Mucosa of gallbladder (tissue), 1 donor: ENCODE measurements around the gene TEN1. TPM values are rescaled to one million over a fixed set of nuclear protein-coding genes. Genes with fewer than 3 reads are reported as not detected.

ENCODE experiments used
- DNase-seq: peaks from one replicate; pipeline ENCODE4 v3.0.0-alpha.2; 2020; ENCODE audit warnings: low spot score
- total RNA-seq: library from RNA; stranded (reverse); gene quantifications from one replicate; pipeline ENCODE4 v1.2.1, GENCODE V29; 2021
- donor health status: DM: no; HTN: no; CAD: no.

TEN1 gene
- total RNA-seq, 1 donor from 2014 or later = 22.9 TPM

DNA sequence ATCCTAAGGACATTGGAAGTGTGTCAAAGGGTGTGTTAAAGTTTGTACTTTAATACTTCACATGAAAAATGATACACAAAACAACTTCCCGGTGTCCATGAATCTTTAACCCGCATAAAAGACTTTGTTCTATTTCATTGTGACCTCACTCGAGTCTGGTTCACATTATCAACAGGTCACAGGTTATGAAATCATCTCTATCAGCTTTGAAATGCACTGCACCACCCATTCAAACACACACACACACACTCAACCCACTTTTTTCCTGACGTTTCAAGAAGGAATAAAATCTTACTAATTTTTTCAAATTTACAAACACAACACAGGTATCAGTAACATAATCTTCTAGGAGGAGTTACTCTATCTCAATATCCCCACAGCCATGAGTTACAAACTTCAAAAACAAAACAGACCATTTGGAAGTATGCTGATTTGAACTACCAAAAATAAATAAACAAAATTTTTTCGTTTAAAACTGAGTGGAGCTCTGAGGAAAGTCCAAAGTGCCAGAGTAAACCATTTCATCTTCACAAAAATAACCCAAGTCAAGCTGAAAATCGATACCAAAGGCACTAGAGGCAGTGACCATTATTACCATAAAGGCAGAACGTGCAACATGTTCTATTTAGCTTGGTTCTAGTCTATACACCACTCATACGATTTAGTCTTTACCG is 2.7 kb upstream of the TEN1 start:
- DNase-seq = no peak

DNA sequence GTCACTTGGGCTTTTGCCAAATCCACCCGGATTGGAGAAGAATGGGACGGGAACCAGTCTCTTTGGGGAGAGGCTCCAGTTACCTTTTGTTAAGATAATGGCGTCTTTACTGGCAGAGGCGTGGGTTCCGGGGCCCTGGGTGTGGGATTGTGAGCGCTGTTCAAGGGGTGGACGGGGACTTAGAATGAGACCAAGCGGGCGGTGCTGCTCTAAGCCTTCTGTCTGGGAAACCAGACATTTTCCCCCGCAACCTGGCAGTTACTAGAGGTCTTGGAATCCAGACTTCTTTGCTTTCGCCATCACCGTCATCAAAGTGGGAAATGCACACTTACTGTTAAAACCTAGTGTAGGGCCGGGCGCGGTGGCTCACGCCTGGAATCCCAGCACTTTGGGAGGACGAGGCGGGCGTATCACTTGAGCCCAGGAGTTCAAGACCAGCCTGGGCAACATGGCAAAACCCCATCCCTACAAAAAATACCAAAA is 706 bp downstream of the TEN1 start:
- DNase-seq = no peak

DNA sequence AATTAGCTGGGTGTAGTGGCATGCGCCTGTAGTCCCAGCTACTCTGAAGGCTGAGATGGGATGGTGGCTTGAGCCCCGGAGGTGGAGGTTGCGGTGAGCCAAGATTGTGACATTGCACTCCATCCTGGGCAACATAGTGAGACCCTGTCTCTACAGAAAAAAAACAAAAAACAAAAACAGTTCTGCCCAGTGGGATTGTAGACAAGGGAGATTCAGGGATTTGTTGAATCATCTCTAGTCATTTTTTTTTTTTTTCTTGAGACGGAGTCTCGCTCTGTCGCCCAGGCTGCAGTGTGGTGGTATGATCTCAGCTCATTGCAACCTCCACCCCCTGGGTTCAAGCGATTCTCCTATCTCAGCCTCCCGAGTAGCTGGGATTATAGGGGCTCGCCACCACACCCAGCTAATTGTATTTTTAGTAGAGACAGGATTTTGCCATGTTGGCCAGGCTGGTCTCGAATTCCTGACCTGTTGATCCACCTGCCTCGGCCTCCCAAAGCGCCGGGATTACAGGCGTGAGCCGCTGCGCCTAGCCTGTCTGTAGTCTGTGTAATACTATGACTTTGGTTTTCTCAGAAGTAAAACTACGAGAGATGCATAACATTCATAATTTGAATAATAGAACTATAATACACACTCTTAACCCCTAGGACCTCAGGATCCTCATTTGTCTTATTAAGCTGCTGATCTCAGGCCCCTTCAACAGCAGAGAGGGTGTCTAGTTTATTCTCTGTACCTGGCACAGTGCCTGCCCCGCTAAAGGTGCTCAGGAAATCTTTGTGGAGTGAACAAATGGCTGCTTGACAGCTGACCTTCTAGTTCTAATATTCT is 1.4 kb downstream of the TEN1 start:
- DNase-seq = no peak

DNA sequence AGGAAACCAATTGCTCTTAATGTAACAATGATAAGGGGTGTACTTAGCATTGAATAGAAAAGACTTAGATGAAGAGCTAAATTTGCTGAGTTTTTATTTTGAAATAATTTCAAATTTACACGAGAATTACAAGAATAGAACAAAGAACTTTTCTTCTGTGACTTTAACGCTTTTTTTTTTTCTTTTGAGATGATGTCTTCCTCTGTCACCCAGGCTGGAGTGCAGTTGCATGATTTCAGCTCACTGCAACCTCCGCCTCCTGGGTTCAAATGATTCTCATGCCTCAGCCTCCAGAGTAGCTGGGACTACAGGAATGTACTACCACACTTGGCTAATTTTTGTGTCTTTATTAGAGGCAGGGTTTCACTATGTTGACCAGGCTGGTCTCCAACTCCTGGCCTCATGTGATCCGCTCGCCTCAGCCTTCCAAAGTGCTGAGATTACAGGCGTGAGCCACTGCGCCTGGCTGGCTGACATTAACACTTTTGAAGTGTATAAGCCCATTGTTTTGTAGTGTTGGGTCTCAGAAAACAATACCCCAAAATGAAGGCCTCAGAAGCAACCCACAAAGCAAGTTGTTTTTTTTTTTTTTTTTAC is 2.1 kb downstream of the TEN1 start:
- DNase-seq = no peak

DNA sequence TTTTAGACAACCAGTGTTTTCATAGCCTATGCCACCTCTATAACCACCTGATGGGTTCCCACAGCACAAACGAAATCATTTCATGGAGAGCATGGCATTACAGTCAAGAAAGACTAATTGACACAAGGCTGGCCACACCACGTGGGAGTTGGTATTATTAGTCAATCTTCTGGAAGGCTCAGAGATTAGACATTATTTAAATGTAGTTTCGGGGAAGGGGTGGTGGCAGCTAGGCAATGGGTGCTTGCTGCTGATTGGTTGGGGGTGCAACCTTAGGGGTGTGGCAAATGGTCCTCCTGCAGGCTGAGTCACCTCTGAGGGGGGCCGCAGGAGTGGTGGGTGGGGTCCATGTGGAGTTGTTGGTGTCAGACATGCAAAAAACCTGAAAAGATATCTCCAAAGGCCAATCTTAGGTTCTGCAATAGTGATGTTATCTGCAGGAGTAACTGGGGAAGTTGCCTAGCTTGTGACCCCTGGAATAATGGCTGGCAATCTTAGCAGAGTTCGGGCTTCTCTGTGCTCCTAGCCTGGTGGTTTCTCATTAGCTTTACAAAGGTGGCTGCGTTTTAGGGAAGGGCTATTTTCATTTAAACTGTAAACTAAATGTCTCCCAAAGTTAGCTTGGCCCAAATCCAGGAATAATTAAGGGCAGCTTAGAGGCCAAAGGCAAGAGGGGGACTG is 4.6 kb downstream of the TEN1 start:
- no peak for DNase-seq

DNA sequence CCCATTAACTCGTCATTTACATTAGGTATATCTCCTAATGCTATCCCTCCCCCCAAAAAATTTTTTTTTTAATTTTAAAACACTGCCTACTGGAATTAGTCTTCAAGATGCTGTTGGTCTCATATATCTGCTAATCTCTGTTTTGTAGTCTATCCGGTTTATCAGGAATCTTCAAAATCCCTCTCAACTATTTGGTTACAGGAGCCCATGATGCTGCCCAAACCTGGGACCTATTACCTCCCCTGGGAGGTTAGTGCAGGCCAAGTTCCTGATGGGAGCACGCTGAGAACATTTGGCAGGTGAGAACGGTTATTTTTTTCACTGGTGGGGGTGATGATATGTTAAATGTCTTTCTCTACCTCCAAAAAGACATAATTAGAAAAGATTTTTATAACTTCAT is 6.9 kb downstream of the TEN1 start:
- no peak for DNase-seq

DNA sequence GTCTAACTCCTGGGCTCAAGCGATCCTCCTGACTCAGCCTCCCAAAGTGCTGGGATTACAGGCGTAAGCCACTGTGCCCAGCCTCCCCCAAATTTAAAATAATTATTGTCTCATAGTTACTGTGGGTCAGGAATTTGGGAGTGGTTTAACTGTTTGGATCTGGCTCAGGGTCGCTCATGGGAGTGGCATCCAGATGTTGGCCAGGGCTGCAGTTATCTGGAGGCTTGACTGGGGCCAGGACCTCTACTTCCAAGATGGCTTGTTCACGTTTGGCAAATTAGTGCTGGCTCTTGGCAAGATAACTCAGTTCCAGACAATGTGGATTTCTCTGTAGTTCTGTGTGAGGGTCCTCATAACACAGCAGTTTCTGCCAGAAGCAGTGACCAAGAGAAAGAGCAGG is 8.0 kb downstream of the TEN1 start:
- no peak for DNase-seq

DNA sequence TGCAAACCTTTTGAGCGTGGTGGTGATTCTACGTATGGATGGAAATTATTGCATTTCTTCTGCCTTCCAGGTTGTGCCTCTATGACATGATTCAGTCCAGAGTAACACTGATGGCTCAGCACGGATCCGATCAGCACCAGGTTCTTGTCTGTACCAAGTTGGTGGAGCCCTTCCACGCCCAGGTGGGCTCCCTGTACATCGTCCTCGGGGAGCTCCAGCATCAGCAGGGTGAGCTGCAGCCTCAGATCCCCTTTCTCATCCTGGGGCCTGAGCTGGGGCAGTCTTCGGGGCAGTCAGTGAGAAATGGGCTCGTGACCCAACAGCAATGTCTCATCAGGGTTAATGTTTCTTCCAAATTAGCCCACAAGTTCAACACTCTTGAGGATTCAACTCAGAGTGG is 12.4 kb downstream of the TEN1 start:
- DNase-seq = no peak

DNA sequence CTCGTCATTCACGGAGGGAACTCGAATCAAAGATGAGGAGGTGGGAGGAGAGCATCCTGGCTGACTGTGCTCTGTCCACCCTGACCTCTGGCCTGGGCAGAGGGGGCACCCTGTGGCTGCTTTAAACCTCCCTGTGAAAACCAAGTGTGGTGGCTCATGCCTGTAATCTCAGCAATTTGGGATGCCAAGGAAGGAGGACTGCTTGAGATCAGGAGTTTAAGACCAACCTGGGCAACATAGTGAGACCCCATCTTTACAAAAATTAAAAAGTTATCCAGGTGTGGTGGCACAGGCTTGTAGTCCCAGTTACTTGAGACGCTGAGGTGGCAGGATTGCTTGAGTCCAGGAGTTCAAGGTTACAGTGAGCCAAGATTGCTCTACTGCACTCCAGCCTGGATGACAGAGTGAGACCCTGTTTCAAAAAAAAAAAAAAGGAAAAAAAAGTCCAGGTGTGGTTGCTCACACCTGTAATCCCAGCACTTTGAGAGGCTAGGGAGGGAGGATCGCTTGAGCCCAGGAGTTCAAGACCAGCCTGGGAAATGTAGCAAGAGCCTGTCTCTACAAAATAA is 15.8 kb downstream of the TEN1 start:
- DNase-seq = no peak

DNA sequence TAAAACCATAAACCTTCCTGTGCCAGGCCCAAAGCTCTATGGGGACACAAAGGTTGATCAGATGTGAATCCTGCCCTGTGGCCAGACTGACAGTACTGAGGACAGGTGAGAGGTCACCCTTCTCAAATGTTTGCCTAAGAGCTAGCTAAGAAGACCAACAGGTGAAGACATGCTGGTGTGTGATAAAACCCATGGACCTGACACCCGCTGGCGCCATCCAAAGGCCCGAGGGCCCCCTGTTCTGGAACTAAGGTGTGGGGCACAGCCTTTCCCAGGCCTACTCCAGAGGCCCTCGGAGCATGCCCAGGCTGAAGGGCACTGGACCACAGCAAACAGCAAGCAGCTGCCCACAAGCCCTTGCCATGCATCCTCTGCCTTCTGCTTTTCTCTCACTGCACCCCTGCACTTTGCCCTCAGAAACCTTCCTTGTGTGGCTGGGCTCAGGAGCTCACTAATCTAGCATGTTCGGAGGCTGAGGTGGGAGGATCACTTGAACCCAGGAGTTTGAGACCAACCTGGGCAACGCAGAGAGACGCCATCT is 16.4 kb downstream of the TEN1 start:
- DNase-seq = no peak

DNA sequence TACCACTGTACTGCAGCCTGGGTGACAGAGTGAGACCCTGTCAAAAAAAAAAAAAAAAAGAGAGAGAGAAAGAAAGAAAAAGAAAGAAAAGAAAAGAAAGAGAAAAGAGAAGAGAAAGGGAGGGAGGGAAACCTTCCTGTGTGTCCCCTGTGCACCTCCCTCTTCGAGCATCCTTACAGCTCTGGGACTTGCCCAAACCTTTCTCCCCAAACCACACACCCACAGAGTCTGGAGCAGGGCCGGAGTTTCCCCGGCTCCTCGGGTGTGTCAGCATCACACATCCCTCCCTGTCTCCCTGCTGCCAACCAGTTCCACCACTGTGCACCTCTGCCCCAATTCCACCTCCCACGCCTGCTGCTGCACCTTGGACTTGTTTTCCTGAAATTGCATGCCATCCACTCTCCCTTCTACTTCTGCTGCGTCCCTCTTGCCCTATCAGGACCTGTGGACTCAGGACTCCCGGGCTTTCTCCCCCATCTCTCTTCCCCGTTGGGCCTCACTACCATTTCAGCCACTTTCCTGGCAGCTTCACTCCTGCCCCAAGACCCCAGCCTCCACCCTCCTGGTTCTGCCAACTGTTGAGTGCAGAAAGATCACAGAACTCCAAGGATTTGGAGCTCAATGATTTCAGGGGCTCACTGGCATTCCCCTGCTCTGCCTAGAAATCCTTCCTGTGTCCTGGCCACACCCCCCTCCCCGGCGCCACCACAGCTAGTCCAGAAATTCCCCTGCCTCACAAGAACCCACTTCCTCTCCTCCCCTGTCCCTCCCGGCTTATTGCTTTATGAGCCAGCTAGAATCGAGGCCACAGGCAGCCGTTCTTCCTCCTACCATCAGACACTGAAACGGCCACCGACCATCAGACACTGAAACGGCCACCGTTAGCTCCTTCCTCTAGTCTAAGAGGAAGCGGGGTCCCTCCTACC is 17.9 kb downstream of the TEN1 start:
- DNase-seq = peak; percentile 59

DNA sequence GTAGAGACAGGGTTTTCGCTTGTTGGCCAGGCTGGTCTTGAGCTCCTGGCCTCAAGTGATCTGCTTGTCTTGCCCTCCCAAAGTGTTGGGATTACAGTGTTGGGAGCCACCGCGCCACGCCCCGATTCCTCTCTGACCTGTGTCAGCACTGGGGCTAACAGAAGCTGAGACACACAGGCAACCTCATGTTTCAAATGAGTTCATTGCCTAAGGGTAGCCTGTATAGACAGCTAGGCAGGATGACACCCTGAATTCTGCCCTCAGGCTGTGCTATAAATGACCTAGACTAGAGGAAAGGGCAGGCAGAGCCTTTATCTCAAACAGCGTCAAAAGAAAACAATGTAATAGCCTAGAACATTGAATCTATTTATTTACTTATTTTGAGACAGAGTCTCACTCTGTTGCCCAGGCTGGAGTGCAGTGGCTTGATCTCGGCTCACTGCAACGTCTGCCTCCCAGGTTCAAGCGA is 19.3 kb downstream of the TEN1 start:
- no peak for DNase-seq

DNA sequence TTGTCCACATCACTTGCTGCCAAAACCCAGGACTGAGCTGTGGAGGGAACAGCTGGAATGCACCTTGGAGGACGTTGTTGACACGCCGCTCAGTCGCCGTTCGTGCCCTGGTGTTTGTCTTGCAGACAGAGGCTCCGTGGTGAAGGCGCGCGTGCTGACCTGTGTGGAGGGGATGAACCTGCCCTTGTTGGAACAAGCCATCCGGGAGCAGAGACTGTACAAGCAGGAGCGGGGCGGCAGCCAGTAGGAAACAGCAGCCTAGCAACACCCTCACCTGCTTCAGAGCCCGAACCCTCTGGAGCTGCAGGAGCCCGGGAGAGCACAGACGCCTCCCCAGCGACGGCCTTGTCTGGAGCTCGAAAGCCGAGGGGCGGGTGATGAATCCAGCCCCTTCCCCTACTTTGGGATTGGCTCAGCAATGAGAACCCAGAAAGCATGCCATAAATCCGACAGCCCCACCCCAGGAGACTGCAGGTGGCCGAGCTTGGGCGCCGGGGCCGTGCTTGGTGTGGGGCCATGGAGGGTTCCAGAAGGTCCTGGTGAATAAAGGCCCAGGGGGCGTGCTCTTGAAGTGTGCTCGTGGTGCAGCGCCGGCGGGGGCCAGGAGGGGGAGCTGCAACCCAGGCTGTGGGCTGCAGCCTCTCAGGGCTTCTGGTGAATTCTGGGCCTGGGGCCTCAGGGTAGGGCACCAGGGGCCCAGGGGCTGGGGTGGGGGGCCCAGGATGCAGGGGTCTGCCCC is 21.1 kb downstream of the TEN1 start:
- DNase-seq = no peak

DNA sequence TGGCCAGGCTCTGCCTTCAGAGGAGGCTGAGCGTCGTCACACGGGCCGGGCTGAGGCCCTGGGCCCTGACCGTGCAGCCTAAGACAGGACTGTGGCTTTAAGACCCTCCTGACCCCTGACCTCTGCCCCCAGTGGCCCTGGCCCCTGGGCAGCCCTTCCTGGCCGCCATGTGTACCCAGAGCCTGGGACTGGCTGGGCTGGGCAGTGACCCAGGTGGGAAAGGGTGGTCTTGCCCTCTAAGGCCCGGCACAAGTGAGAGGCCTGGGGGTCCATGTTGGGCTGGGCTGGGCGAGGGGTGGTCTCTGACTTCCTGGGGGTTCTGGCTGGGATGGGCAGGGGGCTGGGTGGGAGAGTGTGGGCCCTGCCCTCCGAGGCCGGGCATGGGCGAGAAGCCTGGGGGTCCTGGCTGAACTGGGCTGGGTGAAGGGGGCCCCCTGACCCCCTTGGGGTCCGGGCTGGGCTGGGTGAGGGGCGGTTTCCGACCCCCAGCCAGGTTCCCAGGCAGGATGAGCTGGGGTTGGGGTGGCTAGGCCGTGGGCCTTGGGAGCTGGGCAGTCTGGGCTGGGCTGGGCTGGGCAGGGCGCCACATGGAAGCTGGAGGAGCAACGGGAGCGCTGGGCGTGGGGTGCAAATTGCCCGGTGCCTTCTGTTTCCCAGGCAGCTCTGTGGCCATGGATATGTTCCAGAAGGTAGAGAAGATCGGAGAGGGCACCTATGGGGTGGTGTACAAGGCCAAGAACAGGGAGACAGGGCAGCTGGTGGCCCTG is 21.9 kb downstream of the TEN1 start, which contains the start of gene CDK3:
CDK3 (plus strand) TSS at position 101 of the 767 bp plus-strand sequence; CDS start at position 672, 571 bp downstream.
- no peak for DNase-seq

DNA sequence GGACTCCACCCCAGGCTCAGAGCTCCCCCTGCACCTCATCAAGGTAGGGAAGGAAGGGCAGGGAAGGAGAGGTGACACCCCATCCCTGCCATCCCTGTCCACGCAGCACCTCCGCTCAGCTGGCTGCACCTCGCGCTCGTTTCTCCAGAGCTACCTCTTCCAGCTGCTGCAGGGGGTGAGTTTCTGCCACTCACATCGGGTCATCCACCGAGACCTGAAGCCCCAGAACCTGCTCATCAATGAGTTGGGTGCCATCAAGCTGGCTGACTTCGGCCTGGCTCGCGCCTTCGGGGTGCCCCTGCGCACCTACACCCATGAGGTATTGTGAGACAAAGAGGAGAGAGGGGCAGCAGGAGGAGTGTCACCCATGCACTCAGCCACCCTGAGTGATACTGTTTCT is 23.1 kb downstream of the TEN1 start:
- no peak for DNase-seq

DNA sequence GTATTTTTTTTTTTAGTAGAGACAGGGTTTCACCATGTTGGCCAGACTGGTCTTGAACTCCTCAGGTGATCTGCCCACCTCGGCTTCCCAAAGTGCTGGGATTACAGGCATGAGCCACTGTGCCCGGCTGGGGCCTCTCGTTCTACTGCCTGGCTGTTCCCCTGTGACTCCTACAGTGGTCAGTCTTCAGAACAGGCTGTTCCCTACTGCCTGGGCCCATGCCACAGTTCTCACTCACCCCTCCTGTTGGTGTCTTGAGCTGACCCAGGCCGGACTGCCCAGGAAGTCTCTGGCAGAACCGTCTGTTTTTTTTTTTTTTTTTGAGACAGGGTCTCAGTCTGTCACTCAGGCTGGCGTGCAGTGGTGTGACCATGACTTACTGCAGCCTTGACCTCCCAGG is 24.9 kb downstream of the TEN1 start:
- no peak for DNase-seq

DNA sequence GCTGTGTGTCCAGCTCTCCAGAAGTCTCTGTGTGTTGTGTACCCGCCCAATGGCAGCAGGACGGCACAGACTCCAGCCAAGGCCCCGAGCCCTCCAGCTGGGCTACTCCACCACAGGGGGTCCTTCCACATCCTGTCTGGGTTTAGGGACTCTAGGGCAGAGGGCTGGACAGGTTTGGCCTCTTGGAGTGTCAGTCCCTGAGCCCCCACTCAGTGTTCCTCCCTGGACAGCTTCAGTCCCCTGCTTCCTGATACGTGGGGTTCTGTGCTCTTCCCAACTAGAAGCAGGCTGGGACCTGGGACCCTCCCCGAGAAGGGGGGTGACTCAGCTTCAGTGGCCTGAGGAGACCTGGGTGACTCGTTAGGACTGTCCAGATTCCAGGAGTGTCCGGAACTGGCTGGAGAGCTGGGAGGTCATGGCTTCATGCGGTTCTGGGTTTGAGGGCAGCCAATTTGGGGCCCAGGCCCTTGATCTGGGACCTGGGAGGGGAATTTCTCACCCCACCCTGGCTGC is 25.8 kb downstream of the TEN1 start:
- no peak for DNase-seq
